GM21786 (cell line): Measurements from ENCODE around the gene DDB1.
A peak's percentile ranks its signal among the peaks of the same experiment; 100 is the strongest.
"Not testable (repeated sequence)": the region's sequence is repeated elsewhere in the genome, so short reads cannot be mapped to it uniquely, and the experiment has no call there.

Experiments
- ATAC-seq: cut with Tn5 transposase; IDR thresholded peaks from one replicate; pipeline ENCODE4 v1.9.1; 2021; ENCODE audit not compliant: unreplicated experiment

The DDB1 gene

DNA sequence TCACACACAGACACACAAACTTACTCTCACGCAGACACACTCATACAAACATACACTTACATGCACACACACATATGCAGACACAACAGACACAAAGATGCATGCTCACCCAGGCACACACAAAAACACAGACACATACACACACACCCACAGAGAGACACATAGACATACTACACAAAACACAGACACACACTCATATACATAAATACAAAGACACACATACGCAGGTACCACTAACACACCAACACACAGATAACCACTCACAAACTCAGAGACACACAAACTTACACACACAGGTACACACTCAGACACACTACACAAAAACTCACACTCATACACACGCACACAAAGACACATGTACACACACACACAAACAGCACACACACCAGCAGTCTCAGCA is 60.2 kb downstream of the DDB1 start:
- ATAC-seq, result no peak

DNA sequence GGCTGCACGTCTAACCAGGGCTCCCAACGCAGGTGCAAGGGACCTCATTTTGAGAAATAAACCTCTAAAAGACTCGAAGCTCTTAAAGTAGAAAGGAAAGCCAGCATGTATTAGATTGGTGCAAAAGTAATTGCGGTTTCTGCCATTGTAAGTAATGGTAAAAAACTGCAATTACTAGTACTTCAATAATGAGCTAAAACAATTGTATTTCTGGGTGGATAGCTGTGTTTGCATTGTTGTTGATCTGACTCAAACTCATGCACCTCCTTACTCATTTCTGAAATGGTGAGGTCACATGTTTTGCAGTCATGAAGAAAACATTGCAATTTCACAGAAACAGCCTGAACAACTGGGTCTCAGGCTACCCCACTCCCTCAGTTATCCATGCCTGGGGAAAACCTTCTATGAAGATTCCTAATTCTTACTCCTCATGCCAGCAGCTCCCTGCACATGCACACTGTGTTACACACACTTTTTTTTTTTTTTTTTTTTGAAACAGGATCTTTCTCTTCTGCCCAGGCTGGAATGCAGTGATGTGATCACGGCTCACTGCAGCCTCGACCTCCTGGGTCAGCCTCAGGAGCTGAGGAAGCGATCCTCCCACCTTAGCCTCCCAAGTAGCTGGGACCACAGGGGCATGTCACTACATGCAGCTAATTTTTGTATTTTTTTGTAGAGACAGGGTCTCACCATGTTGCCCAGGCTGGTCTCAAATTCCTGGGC is 62.4 kb downstream of the DDB1 start:
- ATAC-seq, result no peak

DNA sequence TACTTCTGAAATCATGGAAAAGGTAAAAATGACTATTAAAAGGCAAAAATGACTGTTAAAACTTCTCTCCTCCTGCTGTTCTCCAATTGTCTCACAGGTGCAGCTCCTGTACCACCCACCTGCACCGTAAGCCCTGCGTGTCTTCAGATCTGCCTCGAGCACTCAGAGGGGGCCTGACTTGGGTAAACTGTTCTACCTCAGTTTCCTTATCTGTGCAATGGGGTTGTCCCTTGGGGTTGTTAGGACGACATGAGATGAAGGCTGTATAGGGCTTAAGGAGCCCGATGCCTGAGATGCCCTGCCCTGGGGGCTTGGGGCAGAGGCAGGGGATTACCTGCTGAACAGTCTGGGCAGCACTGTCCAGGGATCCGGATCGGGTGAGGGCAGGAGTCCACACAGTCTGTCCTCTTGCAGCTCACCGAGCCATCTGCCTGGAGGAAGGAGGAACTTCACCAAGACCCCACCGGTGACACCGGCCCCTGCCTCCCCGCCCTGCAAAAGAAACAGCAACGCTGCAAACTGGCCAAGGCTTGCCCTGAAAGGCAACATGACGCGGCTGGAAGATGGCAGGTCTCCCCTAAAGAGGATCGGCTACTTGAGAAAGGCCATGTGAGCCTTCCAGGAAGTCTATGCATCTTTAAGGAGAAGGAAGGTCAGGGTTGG is 64.2 kb downstream of the DDB1 start:
- ATAC-seq, result no peak

DNA sequence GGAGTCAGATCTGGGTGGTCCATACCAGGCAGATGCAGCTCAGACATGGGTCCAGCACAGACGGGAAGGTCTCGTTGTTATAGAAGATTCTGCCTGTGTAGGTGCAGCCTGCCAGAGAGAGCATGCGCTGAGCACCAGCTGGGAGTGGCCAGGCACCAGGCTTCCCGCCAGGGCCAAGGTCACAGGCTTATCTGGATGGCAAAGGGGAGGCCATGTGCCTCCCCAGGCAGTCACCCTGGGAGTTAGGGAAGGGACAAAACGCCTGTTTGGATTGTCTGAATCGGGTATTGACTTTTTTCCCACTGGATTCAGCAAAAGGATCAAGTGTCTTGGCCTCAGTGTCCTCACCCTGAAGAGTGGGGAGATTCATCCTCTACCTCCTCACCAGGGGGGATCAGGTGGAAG is 65.5 kb downstream of the DDB1 start:
- ATAC-seq, result no peak

DNA sequence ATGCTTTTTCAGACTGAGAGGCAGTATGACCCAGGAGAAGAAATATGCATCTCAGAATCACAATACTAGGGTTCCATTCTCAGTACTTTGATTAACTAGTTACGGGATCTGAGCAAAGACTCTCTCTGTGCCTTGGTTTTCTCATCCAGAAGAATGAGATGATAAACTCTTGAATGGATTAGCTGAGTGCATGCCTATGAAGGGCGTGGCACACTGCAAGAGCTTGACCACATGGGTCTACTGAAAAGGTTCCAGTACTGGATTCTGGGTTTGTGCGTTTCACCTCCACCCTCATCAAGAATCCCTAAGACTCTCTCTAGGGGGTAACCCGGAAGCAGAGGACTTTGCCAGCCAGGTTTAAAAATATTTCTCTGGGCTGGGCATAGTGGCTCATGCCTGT is 66.3 kb downstream of the DDB1 start:
- no peak for ATAC-seq

DNA sequence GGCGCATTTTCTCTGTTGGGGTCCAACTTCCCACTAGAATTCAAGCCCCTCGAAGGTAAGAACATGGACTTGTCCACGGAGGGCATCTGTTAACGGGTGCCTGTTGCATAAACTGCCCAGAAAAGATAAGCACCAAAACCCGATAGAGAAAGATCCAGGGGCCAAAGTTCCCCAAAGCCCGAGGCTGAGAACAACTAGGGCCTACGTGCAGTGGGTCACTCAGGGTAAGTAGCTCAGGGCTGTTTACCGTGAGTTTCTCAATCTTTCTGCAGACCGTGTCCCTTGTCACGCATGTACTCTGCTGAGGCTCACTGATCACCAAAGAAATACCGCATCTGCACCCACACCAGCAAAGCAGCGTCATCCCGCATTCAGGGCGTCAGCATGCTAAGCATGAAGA is 67.5 kb downstream of the DDB1 start:
- ATAC-seq, result no peak

DNA sequence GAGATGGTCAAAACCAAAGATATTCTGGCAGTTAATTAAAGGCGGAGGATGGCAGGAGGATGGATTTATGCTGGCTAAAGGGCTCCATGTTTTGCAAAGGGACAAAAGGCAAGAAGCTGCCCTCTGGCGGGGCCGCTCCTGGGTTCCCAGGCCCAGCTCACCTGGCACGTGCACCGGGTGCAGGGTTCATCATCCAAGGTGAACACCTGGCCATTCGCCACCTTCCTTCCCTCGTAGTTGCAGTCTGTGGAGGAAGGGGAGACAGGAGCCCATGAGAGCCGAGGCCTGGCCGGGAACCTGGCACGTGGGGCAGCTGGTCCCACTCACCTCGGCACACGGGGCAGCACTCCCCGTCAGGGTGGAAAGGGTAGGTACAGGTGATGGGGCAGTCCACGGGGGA is 68.1 kb downstream of the DDB1 start:
- no peak for ATAC-seq

DNA sequence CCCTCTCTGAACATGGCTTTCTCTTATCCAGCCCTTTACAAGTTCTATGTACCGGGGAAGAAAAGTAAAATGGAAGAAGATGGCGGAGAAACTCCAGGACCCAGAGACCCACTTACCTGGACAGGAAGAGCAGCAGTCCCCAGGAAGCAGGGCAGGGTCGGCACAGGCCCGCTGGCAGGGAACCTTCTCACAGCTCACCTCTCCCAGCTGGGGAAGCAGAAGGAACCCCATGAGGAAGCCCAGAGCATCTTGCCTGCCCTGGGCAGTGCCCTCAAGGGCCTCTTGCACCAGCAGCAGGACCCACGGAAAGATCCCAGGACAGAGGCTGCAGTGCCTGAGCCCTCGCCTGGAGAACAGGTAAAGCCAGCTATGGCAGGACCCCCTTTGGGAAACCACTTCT is 68.5 kb downstream of the DDB1 start:
- ATAC-seq, result no peak

DNA sequence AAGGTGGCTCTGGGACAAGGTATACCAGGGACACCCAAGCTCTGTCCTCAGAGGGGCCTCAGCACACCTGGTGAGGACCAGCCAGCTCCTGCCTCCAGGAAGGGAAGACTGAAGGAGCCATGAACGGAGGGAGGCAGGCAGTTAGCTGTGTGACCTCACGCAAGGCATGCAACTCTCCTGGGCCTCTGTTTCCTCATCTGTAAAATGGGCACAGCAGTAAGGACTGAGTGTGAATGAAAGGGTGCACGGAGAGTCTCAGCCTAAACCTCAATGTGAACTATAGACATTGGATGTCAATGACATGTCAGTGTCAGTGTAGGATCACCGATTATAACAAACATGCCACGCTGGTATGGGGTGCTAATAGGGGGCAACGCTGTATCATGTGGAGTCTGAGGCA is 73.5 kb downstream of the DDB1 start:
- ATAC-seq, result no peak

DNA sequence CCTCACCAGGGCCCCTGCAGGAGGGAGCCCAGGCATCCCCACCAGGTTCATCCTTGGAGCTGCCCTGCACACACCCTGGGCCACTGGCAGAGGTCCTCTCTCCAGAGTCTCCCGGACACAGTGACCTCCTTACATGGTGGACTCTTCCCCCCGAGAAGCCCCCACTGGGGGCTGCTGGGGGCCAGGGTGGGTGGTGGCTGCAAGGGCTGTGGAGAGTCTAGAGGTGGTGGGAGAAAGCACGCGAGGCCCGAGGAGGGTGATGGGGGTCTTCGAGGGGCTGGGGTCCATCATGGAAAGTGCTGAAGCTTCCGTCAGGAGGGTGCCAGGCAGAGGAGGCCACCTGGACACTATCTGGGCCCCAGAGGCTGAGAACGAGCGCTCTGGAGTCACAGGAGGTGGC is 74.4 kb downstream of the DDB1 start:
- ATAC-seq, result no peak

DNA sequence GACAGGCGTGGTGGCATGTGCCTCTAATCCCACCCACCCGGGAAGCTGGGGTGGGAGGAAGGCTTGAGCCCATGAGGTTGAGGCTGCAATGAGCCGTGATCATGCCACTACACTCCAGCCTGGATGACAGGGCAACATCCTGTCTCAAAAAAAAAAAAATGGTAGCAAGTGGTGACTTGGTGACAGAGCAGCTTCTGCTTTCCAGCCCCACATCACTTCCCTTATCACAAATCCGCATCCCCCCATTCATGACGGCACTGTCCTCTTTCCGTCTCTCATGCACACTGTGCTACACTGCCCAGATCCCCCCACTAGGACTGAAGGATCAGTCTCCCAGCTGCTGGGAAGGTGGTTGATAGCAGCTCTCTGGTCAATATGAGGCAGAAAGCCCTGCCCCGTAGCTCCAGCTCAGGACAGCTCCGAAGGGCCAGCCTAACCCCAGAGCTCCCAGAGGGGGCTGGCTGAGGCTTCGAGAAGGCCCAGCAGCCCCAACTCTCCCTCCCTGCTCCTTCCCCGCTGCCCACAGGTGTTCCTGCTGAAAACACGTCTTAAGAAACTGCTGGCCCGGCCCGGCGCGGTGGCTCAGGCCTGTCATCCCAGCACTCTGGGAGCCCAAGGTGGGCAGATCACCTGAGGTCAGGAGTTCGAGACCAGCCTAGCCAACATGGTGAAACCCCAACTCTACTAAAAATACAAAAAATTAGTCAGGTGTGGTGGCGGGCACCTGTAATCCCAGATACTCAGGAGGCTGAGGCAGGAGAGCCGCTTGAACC is 76.0 kb downstream of the DDB1 start:
- ATAC-seq, result no peak

DNA sequence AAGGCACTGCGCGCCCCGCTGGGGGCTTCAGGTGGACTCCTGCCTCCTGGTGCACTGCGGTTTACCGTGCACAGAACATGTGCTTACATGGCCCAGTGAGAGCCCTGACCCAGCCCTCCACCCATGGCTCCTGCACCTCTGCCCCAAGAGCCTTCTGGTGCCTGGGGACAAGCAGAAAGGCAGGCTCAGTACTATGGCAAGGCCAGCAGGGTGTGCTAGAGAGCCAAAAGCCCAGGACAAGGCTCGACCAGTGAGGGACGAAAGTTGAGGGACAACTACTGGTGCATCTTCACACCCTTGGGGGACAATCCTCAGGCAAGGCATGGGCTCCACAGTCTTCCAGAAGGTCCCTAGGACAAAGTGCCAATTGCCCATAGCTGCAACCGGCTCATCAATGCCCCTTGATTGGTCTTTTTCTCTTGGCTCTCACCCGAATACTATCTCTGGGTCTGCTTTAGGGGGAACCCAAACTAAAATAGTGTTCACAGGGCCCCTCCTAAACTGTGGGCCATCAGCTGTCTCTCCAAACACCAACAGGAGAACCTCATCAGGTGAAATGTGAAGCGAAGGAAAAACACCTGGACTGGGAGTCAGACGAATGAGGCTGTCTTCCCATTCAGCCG is 78.4 kb downstream of the DDB1 start:
- peak; percentile 70 for ATAC-seq

DNA sequence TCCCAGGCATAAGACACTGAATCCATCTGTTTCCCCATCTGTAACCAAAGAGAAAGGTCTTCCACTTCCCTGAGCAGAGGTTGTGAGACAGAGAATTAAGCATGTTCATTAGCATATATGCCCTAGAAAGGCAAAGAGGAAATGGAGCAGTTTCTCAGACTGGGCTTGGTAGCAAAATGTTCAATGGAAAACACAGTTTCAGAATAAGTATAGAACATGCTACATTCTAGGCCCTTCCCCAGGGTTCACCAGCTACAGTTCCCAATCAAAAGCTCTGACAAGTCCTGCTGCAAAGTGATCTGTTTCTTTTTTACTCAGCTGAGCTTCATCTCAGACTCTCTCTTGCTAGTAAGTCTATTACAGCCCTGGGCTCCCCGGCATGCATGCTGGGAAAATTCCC is 80.6 kb downstream of the DDB1 start:
- not testable (repeated sequence) for ATAC-seq

DNA sequence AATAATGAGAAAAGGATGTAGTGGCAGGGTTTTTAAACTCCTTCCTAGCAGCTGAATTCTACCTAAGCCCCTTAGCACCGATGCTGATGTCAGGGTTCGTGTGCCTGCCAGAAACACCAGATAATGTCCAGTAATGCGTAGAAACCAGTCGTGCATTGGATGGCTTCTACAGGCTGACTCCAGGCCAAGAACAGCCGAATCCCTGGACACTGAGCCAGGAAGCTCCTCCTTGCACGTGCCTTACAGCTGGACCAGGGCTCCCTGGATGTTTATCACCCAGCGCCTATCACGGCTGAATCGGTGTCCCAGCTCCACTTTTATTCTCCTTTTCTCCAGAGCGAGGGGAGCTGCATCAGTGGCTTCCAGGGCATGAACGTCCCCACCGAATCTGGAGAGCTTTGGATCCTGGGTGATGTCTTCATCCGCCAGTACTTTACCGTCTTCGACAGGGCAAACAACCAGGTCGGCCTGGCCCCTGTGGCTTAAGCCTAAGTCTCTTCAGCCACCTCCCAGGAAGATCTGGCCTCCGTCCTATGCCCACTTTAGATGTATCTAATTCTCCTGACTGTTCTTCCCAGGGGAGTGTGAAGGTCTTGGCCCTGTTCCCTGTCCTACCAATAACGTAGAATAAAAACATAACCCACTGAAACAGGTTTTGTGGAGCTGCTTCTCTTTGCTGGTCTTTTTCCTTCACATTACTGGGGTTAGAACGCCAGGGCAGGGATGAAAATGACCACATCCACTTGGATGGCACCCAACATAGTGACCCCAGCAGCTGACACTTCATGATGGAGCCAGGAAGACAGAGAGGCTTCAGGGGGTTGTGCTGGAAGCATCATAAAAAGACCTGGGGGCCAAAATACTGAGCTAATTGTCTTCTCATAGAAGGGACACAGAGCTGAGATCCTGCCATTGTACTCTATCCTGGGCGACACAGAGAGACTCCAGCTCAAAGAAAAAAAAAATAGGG is 81.8 kb downstream of the DDB1 start:
- ATAC-seq, result not testable (repeated sequence)
